Subcutaneous adipose tissue (tissue), 4 donors: ENCODE measurements around the gene COL9A3. TPM values are rescaled to one million over a fixed set of nuclear protein-coding genes. Genes with fewer than 3 reads are reported as not detected.

Source experiments
- total RNA-seq, 4 donors: library from RNA; depleted of rRNA; stranded (reverse); fragments of >200 nt; gene quantifications; one replicate each; pipeline ENCODE4 v1.1.0, GENCODE V29; 2016
- TF ChIP-seq, protein P1 (sequence below): fragments of 450-650 bp; IDR thresholded peaks from one replicate; pipeline ENCODE4 v1.5.1; 2016; ENCODE audit warnings: low read depth, mild to moderate bottlenecking, control low read depth, antibody characterized with exemption, moderate library complexity

COL9A3 gene
- total RNA-seq, 4 donors from 2014 or later: 0.22 to 1.3 TPM; not detected in 2

DNA sequence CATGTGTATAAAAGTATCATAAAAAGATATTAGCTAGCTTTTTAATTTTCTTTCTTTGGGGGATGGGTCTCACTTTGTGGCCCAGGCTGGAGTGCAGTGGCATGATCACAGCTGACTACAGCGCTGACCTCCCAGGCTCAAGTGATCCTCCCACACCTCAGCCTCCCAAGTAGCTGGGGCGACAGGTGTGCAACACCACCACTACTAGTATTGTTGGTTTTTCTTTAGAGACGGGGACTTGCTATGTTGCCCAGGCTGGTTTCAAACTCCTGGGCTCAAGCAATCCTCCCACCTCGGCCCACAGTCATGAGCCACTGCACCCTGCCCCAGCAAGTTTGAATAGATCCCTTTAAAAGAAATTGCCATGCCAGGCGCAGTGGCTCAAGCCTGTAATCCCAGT lies 38.3 kb downstream of the COL9A3 start:
- TF ChIP-seq, protein P1, sequence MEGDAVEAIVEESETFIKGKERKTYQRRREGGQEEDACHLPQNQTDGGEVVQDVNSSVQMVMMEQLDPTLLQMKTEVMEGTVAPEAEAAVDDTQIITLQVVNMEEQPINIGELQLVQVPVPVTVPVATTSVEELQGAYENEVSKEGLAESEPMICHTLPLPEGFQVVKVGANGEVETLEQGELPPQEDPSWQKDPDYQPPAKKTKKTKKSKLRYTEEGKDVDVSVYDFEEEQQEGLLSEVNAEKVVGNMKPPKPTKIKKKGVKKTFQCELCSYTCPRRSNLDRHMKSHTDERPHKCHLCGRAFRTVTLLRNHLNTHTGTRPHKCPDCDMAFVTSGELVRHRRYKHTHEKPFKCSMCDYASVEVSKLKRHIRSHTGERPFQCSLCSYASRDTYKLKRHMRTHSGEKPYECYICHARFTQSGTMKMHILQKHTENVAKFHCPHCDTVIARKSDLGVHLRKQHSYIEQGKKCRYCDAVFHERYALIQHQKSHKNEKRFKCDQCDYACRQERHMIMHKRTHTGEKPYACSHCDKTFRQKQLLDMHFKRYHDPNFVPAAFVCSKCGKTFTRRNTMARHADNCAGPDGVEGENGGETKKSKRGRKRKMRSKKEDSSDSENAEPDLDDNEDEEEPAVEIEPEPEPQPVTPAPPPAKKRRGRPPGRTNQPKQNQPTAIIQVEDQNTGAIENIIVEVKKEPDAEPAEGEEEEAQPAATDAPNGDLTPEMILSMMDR: no peak

DNA sequence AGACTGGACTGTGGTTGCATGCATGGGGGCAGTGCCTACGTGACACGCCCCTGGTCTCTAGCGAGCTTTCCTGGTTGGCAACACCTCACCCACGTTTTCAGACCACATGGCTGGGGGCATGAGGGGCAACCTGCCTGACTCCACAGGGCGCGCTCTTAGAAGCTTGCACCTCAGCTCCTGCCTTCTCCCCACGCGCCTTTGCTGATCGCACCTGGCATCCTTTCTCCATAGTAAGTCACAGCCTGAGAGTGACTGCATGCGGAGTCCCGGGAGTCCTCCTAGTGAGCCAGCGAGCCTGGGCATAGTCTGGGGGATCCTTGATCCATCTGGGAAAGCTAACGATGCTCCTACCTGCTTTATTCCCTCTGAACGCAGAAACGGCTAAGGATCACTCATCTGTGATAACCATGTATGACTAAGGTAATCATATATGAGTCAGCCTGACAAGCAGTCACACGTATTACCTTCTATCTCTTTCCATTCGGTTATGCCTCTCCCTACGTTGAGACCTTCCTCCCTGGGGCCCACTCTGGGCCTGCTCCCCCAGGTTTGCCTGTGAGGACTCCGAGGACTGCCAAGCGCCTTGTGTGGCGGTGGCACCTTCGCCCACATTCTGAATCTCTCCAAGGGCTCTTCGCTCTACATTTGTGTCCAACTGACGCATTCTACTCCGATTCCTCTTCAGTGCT lies 40.2 kb downstream of the COL9A3 start:
- TF ChIP-seq, protein P1: no peak

DNA sequence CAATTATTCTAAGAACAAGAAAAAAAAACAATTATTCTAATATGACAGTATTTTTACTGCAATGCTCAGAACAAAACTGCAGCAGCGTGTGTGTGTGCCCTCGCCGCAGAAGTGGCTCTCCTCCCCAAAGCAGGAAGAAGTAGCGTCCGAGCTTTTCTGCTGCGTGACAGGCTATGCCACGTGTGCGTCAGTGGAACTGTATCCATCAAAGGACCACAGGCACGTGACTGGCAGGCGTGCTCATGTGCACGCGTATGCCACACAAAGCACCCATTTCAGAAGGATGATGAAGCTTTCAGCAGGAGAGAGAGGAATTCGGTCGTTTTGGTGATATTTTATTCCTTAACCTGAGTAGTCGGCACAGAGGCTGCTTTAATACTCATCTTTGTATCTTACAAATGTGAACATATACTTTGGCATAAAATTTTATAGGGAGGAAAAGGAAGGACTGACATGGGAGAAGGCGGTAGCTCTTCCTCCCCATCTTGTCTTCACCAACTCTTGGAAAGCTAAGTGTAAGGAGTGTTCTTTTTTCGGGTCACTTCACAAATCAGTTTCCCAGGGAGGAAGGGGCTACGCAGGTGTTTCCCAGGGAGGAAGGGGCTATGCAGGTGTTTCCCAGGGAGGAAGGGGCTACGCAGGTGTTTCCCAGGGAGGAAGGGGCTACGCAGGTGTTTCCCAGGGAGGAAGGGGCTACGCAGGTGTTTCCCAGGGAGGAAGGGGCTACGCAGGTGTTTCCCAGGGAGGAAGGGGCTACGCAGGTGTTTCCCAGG lies 41.4 kb downstream of the COL9A3 start:
- TF ChIP-seq, protein P1: no peak

DNA sequence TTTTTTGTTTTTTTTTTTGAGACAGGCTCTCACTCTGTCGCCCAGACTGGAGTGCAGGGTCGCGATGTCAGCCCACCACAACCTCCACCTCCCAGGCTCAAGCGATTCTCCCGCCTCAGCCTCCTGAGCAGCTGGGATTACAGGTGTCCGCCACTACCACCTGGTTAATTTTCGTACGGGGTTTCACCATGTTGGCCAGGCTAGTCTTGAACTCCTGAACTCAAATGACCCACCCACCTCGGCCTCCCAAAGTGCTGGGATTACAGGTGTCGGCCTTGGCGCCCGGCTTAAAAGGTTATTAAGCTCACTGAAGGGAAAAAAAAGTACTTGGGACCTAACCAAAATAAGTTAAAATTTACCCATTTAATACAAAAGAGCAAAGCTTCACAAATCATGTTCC lies 42.9 kb downstream of the COL9A3 start:
- TF ChIP-seq, protein P1: no peak

DNA sequence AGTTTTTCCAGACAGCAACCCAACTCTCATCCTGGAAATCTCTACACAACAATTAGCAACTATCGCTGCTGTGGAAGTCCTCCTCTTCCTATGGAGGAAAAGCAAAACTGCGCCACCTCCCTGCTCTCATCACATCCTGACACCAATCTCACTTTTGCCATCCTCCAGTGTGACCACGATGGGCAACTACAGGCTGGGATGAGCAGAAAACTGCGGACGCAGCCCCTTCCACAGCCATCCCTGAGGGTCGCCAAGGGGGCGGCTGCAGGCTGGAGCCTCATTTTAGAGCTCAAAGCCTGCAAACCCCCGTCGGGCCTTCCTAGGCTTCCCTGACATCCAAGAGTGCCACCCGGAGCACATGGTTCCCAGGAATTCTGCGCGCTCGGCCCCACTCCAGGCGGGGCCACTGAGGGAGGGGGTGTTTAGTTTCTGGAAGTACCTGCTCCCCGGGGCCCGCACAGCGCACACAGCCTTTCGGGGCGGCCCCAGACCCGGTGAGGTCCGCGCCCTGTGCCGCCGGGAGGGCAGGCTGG lies 43.6 kb downstream of the COL9A3 start:
- TF ChIP-seq, protein P1: no peak

DNA sequence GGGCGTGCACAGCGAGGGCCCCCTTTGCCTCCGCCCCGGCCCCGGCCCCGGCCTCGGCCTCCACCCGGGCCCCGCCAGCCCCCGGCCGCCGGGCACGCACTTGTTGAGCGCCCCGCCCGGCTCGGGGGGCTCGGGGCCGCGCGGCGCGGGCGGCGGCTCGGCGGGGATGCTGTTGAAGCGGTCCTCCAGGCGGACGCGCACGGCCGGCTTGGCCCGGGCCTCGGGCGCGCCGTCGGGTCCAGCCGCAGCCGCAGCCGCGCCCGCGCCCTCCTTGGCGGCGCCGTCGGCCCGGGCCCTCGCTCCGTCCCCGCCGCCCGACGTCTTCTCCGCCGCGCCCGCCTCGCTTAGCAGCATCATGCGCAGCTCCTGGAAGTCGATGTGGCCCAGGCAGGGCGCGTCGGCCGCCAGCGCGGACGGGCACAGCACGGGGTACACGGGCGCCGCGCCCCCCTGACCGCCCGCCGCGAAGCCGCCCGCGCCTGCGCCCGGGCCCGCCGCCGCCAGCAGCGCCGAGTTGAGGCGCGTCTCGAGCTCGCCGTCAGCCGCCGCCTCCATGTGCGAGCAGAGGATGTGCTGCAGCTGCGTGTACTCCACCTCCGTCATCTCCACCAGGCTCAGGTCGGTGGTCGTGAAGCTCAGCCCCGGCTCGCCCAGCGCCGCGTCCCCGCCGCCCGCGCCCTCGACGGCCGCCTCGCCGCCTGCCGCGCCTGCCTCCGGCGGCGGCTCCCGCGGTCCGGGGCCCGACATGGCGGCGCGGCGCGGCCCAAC lies 44.3 kb downstream of the COL9A3 start:
- TF ChIP-seq, protein P1: no peak
